IMR-90 (cell line): ENCODE results near the gene ABLIM3.

Source experiments
- BHLHE40 ChIP-seq: fragments of 150-350 bp; IDR thresholded peaks from 2 replicates; pipeline ENCODE4 v1.6.1; 2016; ENCODE audit warnings: mild to moderate bottlenecking, low read depth, low read length
- CEBPB ChIP-seq: IDR thresholded peaks from 2 replicates; pipeline ENCODE4 v1.6.1; 2012; ENCODE audit warnings: low read depth, low read length, improper control_type of control experiment
- CHD1 ChIP-seq: IDR thresholded peaks from 2 replicates; pipeline ENCODE4 v1.6.1; 2012; ENCODE audit warnings: low read depth, low read length, improper control_type of control experiment
- FOS ChIP-seq: fragments of 150-350 bp; IDR thresholded peaks from 2 replicates; pipeline ENCODE4 v1.6.1; 2016; ENCODE audit warnings: low read depth, low read length
- MAFK ChIP-seq: IDR thresholded peaks from 2 replicates; pipeline ENCODE4 v1.6.1; 2012; ENCODE audit warnings: low read depth, low read length, improper control_type of control experiment
- MXI1 ChIP-seq: IDR thresholded peaks from 2 replicates; pipeline ENCODE4 v1.6.1; 2012; ENCODE audit warnings: low read depth, mild to moderate bottlenecking, low read length, moderate library complexity, borderline replicate concordance
- POLR2A ChIP-seq: IDR thresholded peaks from 2 replicates; pipeline ENCODE4 v1.6.1; 2012; ENCODE audit warnings: mild to moderate bottlenecking, low read depth, low read length
- RCOR1 ChIP-seq: IDR thresholded peaks from 2 replicates; pipeline ENCODE4 v1.6.1; 2012; ENCODE audit warnings: mild to moderate bottlenecking, low read length, improper control_type of control experiment; ENCODE audit not compliant: insufficient replicate concordance
- SMC3 ChIP-seq: fragments of 150-350 bp; IDR thresholded peaks from 2 replicates; pipeline ENCODE4 v1.6.1; 2016; ENCODE audit warnings: low read depth, mild to moderate bottlenecking, antibody characterized with exemption, low read length, moderate library complexity
- TF ChIP-seq, protein P1 (sequence below): conservative IDR thresholded peaks from 2 replicates; pipeline ENCODE4 v1.5.1; 2012; ENCODE audit warnings: mild to moderate bottlenecking, low read depth, low read length, improper control_type of control experiment
- TF ChIP-seq, protein P2 (sequence below): fragments of 150-350 bp; IDR thresholded peaks from 2 replicates; pipeline ENCODE4 v1.6.1; 2017; ENCODE audit warnings: mild to moderate bottlenecking, antibody characterized with exemption, low read length, low read depth

DNA sequence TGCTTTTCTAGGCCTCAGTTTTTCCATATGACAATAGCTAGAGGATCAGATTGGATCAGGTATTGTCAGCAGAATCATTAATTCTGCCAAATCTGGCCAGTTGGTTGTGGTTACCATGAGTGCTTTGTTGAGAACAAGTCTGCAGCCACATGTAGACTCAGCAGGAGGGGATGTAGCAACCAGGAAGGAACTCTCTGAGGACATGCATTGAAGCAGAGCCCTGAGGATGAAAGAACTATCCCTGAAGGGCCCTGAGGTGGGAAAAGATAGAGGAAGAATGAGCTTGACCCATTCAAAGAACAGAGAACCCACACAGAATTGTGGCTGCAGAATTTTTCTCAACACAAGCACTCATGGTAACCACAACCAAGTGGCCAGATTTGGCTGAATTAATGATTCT lies 70.3 kb downstream of the ABLIM3 start:
- TF ChIP-seq, protein P1, sequence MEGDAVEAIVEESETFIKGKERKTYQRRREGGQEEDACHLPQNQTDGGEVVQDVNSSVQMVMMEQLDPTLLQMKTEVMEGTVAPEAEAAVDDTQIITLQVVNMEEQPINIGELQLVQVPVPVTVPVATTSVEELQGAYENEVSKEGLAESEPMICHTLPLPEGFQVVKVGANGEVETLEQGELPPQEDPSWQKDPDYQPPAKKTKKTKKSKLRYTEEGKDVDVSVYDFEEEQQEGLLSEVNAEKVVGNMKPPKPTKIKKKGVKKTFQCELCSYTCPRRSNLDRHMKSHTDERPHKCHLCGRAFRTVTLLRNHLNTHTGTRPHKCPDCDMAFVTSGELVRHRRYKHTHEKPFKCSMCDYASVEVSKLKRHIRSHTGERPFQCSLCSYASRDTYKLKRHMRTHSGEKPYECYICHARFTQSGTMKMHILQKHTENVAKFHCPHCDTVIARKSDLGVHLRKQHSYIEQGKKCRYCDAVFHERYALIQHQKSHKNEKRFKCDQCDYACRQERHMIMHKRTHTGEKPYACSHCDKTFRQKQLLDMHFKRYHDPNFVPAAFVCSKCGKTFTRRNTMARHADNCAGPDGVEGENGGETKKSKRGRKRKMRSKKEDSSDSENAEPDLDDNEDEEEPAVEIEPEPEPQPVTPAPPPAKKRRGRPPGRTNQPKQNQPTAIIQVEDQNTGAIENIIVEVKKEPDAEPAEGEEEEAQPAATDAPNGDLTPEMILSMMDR: no peak
- TF ChIP-seq, protein P2, sequence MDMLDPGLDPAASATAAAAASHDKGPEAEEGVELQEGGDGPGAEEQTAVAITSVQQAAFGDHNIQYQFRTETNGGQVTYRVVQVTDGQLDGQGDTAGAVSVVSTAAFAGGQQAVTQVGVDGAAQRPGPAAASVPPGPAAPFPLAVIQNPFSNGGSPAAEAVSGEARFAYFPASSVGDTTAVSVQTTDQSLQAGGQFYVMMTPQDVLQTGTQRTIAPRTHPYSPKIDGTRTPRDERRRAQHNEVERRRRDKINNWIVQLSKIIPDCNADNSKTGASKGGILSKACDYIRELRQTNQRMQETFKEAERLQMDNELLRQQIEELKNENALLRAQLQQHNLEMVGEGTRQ: no peak
- TF ChIP-seq MXI1: no peak
- TF ChIP-seq SMC3: no peak
- TF ChIP-seq BHLHE40: no peak
- no peak for TF ChIP-seq FOS
- TF ChIP-seq CHD1: no peak
- TF ChIP-seq POLR2A: no peak
- TF ChIP-seq RCOR1: no peak
- peak; percentile 80 for TF ChIP-seq CEBPB
- no peak for TF ChIP-seq MAFK
